A549 (cell line): ENCODE measurements around the gene SAPCD1. TPM values are rescaled to one million over a fixed set of nuclear protein-coding genes. Genes with fewer than 3 reads are reported as not detected.

Experiments used
- ATAC-seq, 2 experiments: fragments of 200-7000 bp in 1 of 2; fragments of >200 bp in 1 of 2; cut with Nextera tagmentation in 1 of 2; cut with Tn5 transposase in 1 of 2; 3 replicates each; pipeline versions ENCODE4 v1.8.0 to v1.9.1; 2018 to 2020; ENCODE audit warnings: mild to moderate bottlenecking in 1 of 2, moderate library complexity in 1 of 2
- CTCF ChIA-PET: fragments of 300-600 bp; sonication (Branson Sonifier 250); formaldehyde crosslinking; extraction: SDS; loops from one replicate; lab custom pipeline; 2021; ENCODE audit warnings: antibody characterized with exemption, inconsistent platforms; lab: Yijun Ruan, JAX
- POLR2A ChIA-PET: fragments of 350-600 bp; formaldehyde crosslinking; extraction: SDS; loops from one replicate; lab custom pipeline; 2021; ENCODE audit warnings: antibody characterized with exemption, inconsistent platforms; lab: Yijun Ruan, JAX
- DNase-seq, 2 experiments: peaks; one replicate each; pipeline versions ENCODE4 v3.0.0 to v3.0.0-alpha.2; 2011 to 2016; ENCODE audit warnings: low read depth in 1 of 2, low spot score in 1 of 2
- FAIRE-seq: peaks from 2 replicates; lab custom pipeline; 2011; peaks lifted over from hg19 to GRCh38; lab: Jason Lieb, UNC
- H3K27ac ChIP-seq, 2 experiments: fragments of >200 bp; sonication (Bioruptor Twin); formaldehyde crosslinking; 3 replicates each; pipeline ENCODE4 v1.5.1; 2016 to 2017
- H3K4me1 ChIP-seq: fragments of >200 bp; sonication (Bioruptor Twin); formaldehyde crosslinking; 3 replicates; pipeline ENCODE4 v1.6.1; 2016
- H3K4me2 ChIP-seq: fragments of >200 bp; sonication (Bioruptor Twin); formaldehyde crosslinking; 3 replicates; pipeline ENCODE4 v1.6.1; 2016
- H3K4me3 ChIP-seq: fragments of >200 bp; sonication (Bioruptor Twin); formaldehyde crosslinking; 3 replicates; pipeline ENCODE4 v1.5.1; 2016
- H3K9me3 ChIP-seq: fragments of >200 bp; sonication (Bioruptor Twin); formaldehyde crosslinking; 3 replicates; pipeline ENCODE4 v1.6.1; 2016
- CBX8 ChIP-seq: fragments of 200-600 bp; sonication (generic); IDR thresholded peaks from 2 replicates; pipeline ENCODE4 v1.6.1; 2016
- FOSL2 ChIP-seq, 2 experiments: fragments of 450-650 bp in 1 of 2; fragments of >200 bp in 1 of 2; sonication (Bioruptor Twin) in 1 of 2; formaldehyde crosslinking; IDR thresholded peaks; 2 replicates each; pipeline versions ENCODE4 v1.5.0 to v1.6.1; 2016 to 2020; ENCODE audit warnings: mild to moderate bottlenecking in 1 of 2, moderate library complexity in 1 of 2
- HEYL ChIP-seq: fragments of 250-450 bp; sonication (Bioruptor Pico); IDR thresholded peaks from 2 replicates; pipeline ENCODE4 v1.8.0; 2021; ENCODE audit warnings: mild to moderate bottlenecking, moderate library complexity
- HOXA7 ChIP-seq: fragments of 250-450 bp; sonication (Bioruptor Pico); IDR thresholded peaks from 2 replicates; pipeline ENCODE4 v1.5.0; 2020; ENCODE audit warnings: mild to moderate bottlenecking, moderate library complexity
- KDM1A ChIP-seq: fragments of 200-600 bp; sonication (generic); IDR thresholded peaks from 2 replicates; pipeline ENCODE4 v1.6.1; 2016; ENCODE audit warnings: low read depth, mild to moderate bottlenecking
- KDM5A ChIP-seq: fragments of 200-600 bp; sonication (generic); IDR thresholded peaks from 2 replicates; pipeline ENCODE4 v1.6.1; 2016; ENCODE audit warnings: antibody characterized with exemption, mild to moderate bottlenecking
- MYC ChIP-seq: IDR thresholded peaks from 2 replicates; pipeline ENCODE4 v1.6.1; 2012; ENCODE audit warnings: mild to moderate bottlenecking, inconsistent platforms, low read length, improper control_type of control experiment, borderline replicate concordance
- NR3C1 ChIP-seq: fragments of >200 bp; sonication (Bioruptor Twin); formaldehyde crosslinking; IDR thresholded peaks from 3 replicates; pipeline ENCODE4 v1.6.1; 2017
- POLR2A ChIP-seq: IDR thresholded peaks from 2 replicates; pipeline ENCODE4 v1.6.1; 2012; ENCODE audit warnings: mild to moderate bottlenecking, low read length
- RCOR1 ChIP-seq: fragments of 150-350 bp; IDR thresholded peaks from 2 replicates; pipeline ENCODE4 v1.6.1; 2014; ENCODE audit warnings: antibody characterized with exemption, low read length, low read depth
- ZC3H11A ChIP-seq: fragments of 450-650 bp; IDR thresholded peaks from 2 replicates; pipeline ENCODE4 v1.6.1; 2014; ENCODE audit warnings: antibody characterized with exemption, mild to moderate bottlenecking
- WGBS: methylation state at CpG from one replicate; pipeline ENCODE4 v1.1.6; 2017; ENCODE audit errors: missing lambda C conversion rate; 5-methylcytosine and 5-hydroxymethylcytosine counted together
- polyA plus RNA-seq, 4 experiments: library from polyadenylated mRNA; depleted of rRNA in 3 of 4; stranded (reverse); fragments of >200 nt; fragmentation: RNase III in 1 of 4; extraction: RNeasy Plus Mini Kit Qiagen cat#74134 plus additional on column Dnase treatment in 1 of 4; gene quantifications; 2 replicates in 3 of 4; 3 replicates in 1 of 4; pipeline ENCODE4 v1.2.3, GENCODE V29; 2011 to 2017
- TF ChIP-seq, protein P1 (sequence below): fragments of 150-350 bp; IDR thresholded peaks from 2 replicates; pipeline ENCODE4 v1.6.1; 2014; ENCODE audit warnings: low read depth, mild to moderate bottlenecking, low read length
- TF ChIP-seq, protein P2 (sequence below): IDR thresholded peaks from 2 replicates; pipeline ENCODE4 v1.6.1; 2012; ENCODE audit warnings: low read depth, borderline replicate concordance
- TF ChIP-seq, protein P3 (sequence below): fragments of >200 bp; sonication (Bioruptor Twin); formaldehyde crosslinking; IDR thresholded peaks from 3 replicates; pipeline ENCODE4 v1.6.1; 2016

SAPCD1 gene
- polyA plus RNA-seq, 2 of the 4 experiments (the other 2 are of a cell fraction), result 5.8 to 6.9 TPM

DNA sequence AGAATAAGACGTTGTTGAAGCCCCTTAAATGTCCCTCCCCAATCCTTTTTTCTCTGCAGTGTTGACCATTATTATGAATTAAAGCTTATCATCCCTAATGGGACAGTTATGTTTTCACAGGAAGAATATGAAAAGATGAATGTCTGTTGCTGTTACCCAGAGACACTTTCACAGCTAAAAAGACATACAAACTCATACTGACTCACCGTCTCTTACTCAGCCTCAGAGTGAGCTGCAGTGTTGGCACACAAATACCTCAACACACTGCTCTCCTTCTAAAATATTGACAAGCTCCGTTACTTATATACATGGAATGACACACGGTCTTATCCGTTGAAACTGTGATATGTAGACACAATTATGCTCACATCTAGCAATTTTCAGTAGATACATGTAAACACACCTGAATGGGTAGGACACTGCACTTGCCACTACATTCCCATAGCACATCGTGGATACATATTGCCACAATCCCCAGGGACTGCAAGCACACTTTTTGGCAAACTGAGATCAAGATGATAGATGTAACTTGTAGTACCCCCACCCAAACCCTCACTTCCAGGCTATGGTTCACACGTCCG lies 9.6 kb upstream of the SAPCD1 start:
- 40% methylated on average over 8 of the region's 8 CpGs for WGBS
- H3K4me1 ChIP-seq, result peaks cover 13% of the 10 kb centered on the region
- CTCF ChIA-PET, result interaction anchor here (0.7 to 2.9 kb wide), 8 partner anchors 17 to 135 kb away, joined by 3 to 12 read pairs (median 4); partner anchors contain the start of gene MPIG6B
- H3K27ac ChIP-seq, result peak overlapping the region in 1 of 2 experiments; percentile 53; a peak in 2 of 6 replicates
- POLR2A ChIA-PET, result interaction anchor here (0.6 to 1.3 kb wide), 4 partner anchors 13 to 75 kb away, joined by 3 to 5 read pairs (median 3); partner anchors contain the start of genes CLIC1, HSPA1A, HSPA1B and HSPA1L
- TF ChIP-seq, protein P1, sequence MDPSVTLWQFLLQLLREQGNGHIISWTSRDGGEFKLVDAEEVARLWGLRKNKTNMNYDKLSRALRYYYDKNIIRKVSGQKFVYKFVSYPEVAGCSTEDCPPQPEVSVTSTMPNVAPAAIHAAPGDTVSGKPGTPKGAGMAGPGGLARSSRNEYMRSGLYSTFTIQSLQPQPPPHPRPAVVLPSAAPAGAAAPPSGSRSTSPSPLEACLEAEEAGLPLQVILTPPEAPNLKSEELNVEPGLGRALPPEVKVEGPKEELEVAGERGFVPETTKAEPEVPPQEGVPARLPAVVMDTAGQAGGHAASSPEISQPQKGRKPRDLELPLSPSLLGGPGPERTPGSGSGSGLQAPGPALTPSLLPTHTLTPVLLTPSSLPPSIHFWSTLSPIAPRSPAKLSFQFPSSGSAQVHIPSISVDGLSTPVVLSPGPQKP, result no peak
- TF ChIP-seq ZC3H11A (no peak), RCOR1 (no peak), KDM5A (no peak), FOSL2 (IDR thresholded peaks at IDR 0.05) (no peak), FOSL2 (CRISPR knock-in tag; IDR thresholded peaks at IDR 0.05) (peak; percentile 35; the same call in 1 of the 2 replicates), KDM1A (no peak)
- TF ChIP-seq, protein P2, sequence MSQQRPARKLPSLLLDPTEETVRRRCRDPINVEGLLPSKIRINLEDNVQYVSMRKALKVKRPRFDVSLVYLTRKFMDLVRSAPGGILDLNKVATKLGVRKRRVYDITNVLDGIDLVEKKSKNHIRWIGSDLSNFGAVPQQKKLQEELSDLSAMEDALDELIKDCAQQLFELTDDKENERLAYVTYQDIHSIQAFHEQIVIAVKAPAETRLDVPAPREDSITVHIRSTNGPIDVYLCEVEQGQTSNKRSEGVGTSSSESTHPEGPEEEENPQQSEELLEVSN, result no peak
- peak in 1 of 2 experiments; percentile 37 for DNase-seq
- FAIRE-seq, result no peak
- ATAC-seq, result peak; percentile 90 to 94
- H3K9me3 ChIP-seq, result no peaks in the 10 kb centered on the region
- no peak overlapping the region for H3K4me3 ChIP-seq
- peak overlapping the region; percentile 51 for H3K4me2 ChIP-seq

DNA sequence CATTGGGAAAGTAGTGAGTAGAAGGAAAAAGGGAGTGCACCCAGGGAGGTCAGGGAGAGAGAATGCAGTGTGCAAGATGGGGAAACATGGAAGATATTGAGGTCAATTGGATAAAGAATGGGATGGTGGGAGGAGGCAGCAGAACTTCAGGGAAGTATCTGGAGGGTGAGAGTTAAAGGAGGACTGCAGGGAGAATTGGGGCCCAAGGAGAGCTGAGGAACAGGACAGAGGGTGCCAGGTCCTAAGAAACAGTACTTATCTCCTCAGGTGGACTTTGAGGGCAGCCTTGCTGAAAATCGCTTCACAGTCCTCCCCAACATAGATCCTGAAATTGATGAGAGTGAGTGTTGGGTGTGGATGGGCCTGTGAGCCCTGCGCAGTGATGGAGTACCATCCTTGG lies 4.2 kb upstream of the SAPCD1 start:
- CTCF ChIA-PET, result interaction anchor here (0.6 to 3.8 kb wide), 8 partner anchors 9 to 106 kb away, joined by 3 to 21 read pairs (median 4); partner anchors contain the start of gene VARS1
- no peak overlapping the region for H3K4me3 ChIP-seq
- no peak overlapping the region for H3K4me2 ChIP-seq
- H3K4me1 ChIP-seq, result peaks cover under 1% of the 10 kb centered on the region; the same call in 2 of the 3 replicates
- POLR2A ChIA-PET, result no interaction called here
- 94% methylated on average over 2 of the region's 2 CpGs for WGBS
- no peak overlapping the region for H3K27ac ChIP-seq
- no peaks in the 10 kb centered on the region for H3K9me3 ChIP-seq
- DNase-seq (no peak), FAIRE-seq (no peak), ATAC-seq (no peak)
- TF ChIP-seq POLR2A, result no peak
- TF ChIP-seq MYC, result no peak
- no peak for TF ChIP-seq HOXA7 (CRISPR knock-in tag)
- TF ChIP-seq, protein P3, sequence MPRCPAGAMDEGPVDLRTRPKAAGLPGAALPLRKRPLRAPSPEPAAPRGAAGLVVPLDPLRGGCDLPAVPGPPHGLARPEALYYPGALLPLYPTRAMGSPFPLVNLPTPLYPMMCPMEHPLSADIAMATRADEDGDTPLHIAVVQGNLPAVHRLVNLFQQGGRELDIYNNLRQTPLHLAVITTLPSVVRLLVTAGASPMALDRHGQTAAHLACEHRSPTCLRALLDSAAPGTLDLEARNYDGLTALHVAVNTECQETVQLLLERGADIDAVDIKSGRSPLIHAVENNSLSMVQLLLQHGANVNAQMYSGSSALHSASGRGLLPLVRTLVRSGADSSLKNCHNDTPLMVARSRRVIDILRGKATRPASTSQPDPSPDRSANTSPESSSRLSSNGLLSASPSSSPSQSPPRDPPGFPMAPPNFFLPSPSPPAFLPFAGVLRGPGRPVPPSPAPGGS, result no peak
- no peak for TF ChIP-seq RCOR1
- TF ChIP-seq CBX8, result no peak
- no peak for TF ChIP-seq HEYL (CRISPR knock-in tag)
- no peak for TF ChIP-seq NR3C1

DNA sequence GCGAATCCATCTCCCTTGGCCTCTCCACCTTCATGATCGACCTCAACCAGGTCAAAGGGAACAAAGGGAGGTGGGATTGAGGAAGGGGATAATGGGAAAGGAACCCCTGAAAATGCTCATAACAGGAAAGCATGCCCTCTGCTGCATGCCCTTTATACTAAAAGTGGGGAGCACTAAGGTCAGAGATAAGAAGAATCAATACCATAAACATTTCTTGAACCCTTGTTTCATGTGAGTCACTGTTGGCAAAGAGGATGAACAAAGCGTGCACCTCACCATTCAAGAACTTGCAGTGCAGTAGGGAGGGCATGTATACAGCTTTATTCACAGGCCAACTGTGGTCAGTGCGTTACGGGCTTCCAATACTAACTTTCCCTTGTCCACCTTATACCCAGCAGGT lies 1.7 kb upstream of the SAPCD1 start:
- POLR2A ChIA-PET, result no interaction called here
- CTCF ChIA-PET, result interaction anchor here (3.8 kb wide), 1 partner anchor 9 kb away, joined by 21 read pairs; no protein-coding TSS in a partner anchor
- WGBS, result 83% methylated on average over 5 of the region's 5 CpGs
- Histone ChIP-seq H3K27ac (no peak overlapping the region), H3K9me3 (no peaks in the 10 kb centered on the region), H3K4me3 (no peak overlapping the region), H3K4me2 (no peak overlapping the region), H3K4me1 (no peaks in the 10 kb centered on the region)
- TF ChIP-seq, protein P3, result no peak
- no peak for ATAC-seq
- no peak for DNase-seq
- FAIRE-seq, result no peak
